HG03565 (cell line): ENCODE measurements around the gene ABCC4.

Experiments
- ATAC-seq: cut with Tn5 transposase; IDR thresholded peaks from one replicate; pipeline ENCODE4 v1.9.1; 2021; ENCODE audit warnings: mild to moderate bottlenecking, moderate library complexity; ENCODE audit not compliant: unreplicated experiment

ABCC4 gene

GRCh38 chr13:95007322-95007721 is 293.9 kb downstream of the ABCC4 start:
- no peak for ATAC-seq

GRCh38 chr13:95005300-95005699 is 296.0 kb downstream of the ABCC4 start:
- no peak for ATAC-seq

- ATAC-seq: no peak
Observed at GRCh38 chr13:95003019-95003813, 298.0 kb downstream of the ABCC4 start.

- no peak for ATAC-seq
Observed at GRCh38 chr13:95002126-95002525, 299.1 kb downstream of the ABCC4 start.

- ATAC-seq: no peak
Observed at GRCh38 chr13:94999871-95000270, 301.4 kb downstream of the ABCC4 start.

GRCh38 chr13:94997126-94997525 is 304.1 kb downstream of the ABCC4 start:
- no peak for ATAC-seq

- ATAC-seq: no peak
Observed at GRCh38 chr13:94996445-94996844, 304.8 kb downstream of the ABCC4 start.

- ATAC-seq: no peak
Observed at GRCh38 chr13:94994506-94994905, 306.7 kb downstream of the ABCC4 start.

GRCh38 chr13:94993616-94994015 is 307.6 kb downstream of the ABCC4 start:
- no peak for ATAC-seq

GRCh38 chr13:94992036-94992960 is 309.0 kb downstream of the ABCC4 start:
- no peak for ATAC-seq

GRCh38 chr13:94988654-94989053 is 312.6 kb downstream of the ABCC4 start:
- no peak for ATAC-seq

- ATAC-seq: no peak
Observed at GRCh38 chr13:94987869-94988268, 313.4 kb downstream of the ABCC4 start.

GRCh38 chr13:94987081-94987480 is 314.2 kb downstream of the ABCC4 start:
- ATAC-seq: no peak

GRCh38 chr13:94984958-94985357 is 316.3 kb downstream of the ABCC4 start:
- ATAC-seq: no peak

- no peak for ATAC-seq
Observed at GRCh38 chr13:94978516-94978915, 322.7 kb downstream of the ABCC4 start.

GRCh38 chr13:94974015-94974951 is 327.0 kb downstream of the ABCC4 start:
- ATAC-seq: no peak

GRCh38 chr13:94972262-94972661 is 329.0 kb downstream of the ABCC4 start:
- no peak for ATAC-seq
